Stimulated activated CD8-positive, alpha-beta memory T cell treated with anti-CD3 and anti-CD28 coated beads, Interleukin-7, amount 100 ng/mL, for 48 hours (primary cell): ENCODE measurements around the gene HYAL4.
"Not testable (repeated sequence)": the region's sequence is repeated elsewhere in the genome, so short reads cannot be mapped to it uniquely, and the experiment has no call there.

Source experiments
- DNase-seq, 2 donors: peaks; one replicate each; pipeline ENCODE4 v3.0.0-alpha.2; 2020; ENCODE audit warnings: low read depth in 1 of 2; ENCODE audit errors: extremely low read depth in 1 of 2

HYAL4 gene

DNA sequence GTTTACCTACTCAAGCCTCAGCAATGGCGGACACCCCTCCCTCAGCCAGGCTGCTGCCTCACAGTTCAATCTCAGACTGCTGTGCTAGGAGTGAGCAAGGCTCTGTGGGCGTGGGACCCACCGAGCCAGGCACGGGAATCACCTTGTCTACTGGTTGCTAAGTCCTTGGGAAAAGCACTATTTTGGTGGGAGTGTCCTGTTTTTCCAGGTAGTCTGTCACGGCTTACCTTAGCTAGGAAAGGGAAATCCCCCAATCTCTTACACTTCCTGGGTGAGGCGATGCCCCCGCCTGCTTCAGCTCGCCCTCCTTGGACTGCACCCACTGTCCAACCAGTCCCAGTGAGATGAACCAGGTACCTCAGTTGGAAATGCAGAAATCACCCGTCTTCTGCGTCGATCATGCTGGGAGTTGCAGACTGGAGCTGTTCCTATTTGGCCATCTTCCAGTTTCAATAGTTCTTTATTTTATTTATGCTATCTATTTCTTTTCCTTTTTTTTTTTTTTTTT, at the start of gene HYAL4:
Gene HYAL4, plus strand, starts transcription at position 458 of the 508 bp plus-strand sequence. CDS start 23,105 bp downstream, outside the sequence.
- no peak for DNase-seq

GRCh38 chr7:123795917-123796316, 49.1 kb upstream of the HYAL4 start:
- no peak for DNase-seq

DNA sequence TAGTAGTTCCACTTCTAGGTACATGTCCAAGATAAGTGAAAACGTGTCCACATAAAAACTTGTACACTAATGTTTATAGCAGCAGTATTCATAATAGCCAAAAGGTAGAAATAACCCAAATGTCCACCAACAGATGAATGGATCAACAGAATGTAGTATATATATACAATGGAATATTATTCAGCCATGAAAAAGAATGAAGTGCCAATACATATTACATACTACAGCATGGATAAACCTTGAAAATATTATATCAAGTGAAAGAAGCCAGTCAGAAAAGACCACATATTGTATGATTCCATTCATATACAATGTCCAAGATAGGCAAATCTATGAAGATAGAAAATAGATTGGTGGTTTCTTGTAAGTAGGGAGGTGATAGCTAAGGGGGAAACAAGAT, 48.4 kb upstream of the HYAL4 start:
- no peak for DNase-seq

GRCh38 chr7:123797673-123798531, 47.1 kb upstream of the HYAL4 start:
- no peak for DNase-seq

- DNase-seq: no peak
Observed at GRCh38 chr7:123798532-123799188, 46.3 kb upstream of the HYAL4 start.

- DNase-seq: no peak
Observed at GRCh38 chr7:123802249-123802648, 42.7 kb upstream of the HYAL4 start.

GRCh38 chr7:123805287-123805686, 39.7 kb upstream of the HYAL4 start:
- DNase-seq: no peak

GRCh38 chr7:123809471-123809870, 35.5 kb upstream of the HYAL4 start:
- DNase-seq: no peak

GRCh38 chr7:123811056-123811455, 33.9 kb upstream of the HYAL4 start:
- DNase-seq: no peak

GRCh38 chr7:123816916-123817315, 28.1 kb upstream of the HYAL4 start:
- DNase-seq: no peak

GRCh38 chr7:123819001-123819400, 26.0 kb upstream of the HYAL4 start:
- no peak for DNase-seq

DNA sequence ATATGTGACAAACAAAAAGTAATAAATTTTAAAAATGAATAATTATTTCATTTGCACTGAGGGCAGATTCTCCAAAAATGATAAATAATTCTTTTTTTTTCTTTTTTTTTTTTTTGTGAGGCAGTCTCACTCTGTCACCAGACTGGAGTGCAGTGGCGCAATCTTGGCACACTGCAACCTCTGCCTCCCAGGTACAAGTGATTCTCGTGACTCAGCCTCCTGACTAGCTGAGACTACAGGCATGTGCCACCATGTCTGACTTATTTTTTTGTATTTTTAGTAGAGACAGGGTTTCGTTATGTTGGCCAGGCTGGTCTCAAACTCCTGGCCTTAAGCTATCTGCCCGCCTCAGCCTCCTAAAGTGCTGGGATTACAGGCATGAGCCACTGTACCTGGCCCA, 25.2 kb upstream of the HYAL4 start:
- DNase-seq: not testable (repeated sequence)

- no peak for DNase-seq
Observed at GRCh38 chr7:123820864-123821263, 24.1 kb upstream of the HYAL4 start.

- DNase-seq: no peak
Observed at GRCh38 chr7:123821320-123821719, 23.6 kb upstream of the HYAL4 start.

DNA sequence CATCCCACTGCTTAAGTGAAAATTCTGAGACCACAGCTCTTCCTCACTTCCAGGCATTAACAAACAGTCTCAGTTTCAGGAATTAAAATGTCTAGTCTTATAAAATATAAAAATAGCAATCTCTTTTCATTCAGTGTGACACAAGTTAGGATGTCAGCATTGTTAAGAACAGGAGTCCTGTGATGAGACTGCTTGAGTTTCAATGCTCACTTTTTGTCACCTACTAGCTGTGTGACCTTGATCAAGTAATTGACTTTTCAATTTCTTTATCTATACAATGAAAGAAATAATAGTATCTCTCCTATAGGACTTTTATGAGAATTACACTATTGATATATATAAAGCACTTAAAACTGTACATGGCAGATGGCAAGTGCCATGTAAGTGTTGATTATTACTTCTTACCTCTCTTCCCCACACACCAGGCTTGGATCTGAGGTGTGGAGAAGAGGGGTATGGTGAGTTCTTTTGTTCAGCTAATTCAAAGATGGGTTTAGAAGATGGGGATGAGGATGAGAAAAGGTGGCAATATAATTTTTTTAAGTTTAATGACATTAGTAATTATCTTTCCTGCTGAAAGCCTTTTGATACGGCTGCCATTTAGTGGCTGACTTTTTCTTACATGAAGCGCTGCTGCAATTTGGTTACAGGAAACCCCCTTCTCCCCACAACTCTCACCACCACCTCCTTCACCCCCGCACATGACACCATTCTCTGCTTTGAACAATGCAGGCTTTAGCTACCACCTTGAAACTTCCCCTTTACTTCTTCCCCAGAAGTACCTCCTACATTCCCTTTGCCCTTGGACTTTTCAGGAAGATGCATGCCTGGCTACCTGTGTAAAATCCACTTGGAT, 20.8 kb upstream of the HYAL4 start:
- peak; percentile 26 to 48 for DNase-seq

GRCh38 chr7:123824754-123825067, 20.3 kb upstream of the HYAL4 start:
- DNase-seq: no peak

GRCh38 chr7:123828805-123829204, 16.2 kb upstream of the HYAL4 start:
- DNase-seq: no peak

- no peak for DNase-seq
Observed at GRCh38 chr7:123836656-123837055, 8.3 kb upstream of the HYAL4 start.

DNA sequence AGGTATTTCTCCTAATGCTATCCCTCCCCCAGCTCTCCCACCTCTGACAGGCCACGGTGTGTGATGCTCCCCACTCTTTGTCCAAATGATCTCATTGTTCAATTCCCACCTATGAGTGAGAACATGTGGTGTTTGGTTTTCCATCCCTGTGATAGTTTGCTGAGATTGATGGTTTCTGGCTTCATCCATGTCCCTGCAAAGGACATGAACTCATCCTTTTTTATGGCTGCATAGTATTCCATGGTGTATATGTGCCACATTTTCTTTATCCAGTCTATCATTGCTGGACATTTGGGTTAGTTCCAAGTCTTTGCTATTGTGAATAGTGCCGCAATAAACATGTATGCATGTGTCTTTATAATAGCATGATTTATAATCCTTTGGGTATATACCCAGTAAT, 5.9 kb upstream of the HYAL4 start:
- DNase-seq: not testable (repeated sequence)

GRCh38 chr7:123844142-123844541, 827 bp upstream of the HYAL4 start:
- DNase-seq: not testable (repeated sequence)

DNA sequence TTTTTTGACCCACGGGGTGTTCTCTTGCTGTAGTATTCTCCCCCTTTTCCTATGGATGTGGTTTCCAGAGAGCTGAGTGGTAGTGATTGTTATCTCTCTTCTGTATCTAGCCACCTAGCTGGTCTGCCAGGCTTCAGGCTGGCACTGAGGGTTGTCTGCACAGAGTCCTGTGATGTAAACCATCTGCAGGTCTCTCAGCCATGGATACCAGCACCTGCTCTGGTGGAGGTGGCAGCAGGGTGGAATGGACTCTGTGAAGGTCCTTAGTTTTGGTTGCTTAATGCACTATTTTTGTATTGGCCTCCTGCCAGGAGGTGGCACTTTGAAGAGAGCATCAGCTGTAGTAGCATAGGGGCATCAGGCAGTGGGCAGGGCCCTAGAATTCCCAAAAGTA, 851 bp downstream of the HYAL4 start:
- DNase-seq: no peak
